GM19438 (cell line): ENCODE data around the gene PDE11A.

Experiments used
- ATAC-seq: cut with Tn5 transposase; IDR thresholded peaks from one replicate; pipeline ENCODE4 v1.9.1; 2021; ENCODE audit warnings: low read depth; ENCODE audit not compliant: unreplicated experiment

PDE11A gene

GRCh38 chr2:177587371-177587770 is 485.2 kb downstream of the PDE11A start:
- ATAC-seq: no peak

GRCh38 chr2:177586154-177586553 is 486.4 kb downstream of the PDE11A start:
- ATAC-seq: no peak

GRCh38 chr2:177585234-177585863 is 487.2 kb downstream of the PDE11A start:
- no peak for ATAC-seq

DNA sequence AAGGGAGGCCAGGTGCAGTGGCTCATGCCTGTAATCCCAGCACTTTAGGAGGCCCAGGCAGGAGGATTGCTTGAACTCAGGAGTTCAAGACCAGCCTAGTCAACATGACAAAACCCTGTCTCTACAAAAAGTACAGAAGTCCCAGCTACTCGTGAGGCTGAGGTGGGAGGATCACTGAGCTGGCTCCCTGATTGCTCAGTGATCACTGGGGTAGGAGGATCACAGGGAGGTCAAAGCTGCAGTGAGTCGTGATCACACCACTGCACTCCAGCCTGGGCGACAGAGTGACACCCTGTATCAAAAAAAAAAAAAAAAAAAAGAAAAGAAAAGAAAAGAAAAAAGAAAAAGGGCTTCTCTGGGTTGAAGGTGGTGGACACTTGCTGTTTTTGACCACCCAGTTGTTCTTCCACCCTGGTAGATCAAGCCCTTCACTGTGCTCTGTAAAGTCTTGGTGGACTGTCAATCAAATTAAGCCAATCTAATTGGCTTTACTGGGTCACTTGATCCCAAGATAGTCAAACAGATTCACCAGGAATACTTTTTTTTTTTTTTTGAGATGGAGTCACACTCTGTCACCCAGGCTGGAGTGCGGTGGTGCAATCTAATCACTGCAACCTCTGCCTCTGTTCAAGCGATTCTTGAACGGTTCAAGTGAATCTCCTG is 488.4 kb downstream of the PDE11A start:
- no peak for ATAC-seq

GRCh38 chr2:177582000-177582399 is 490.6 kb downstream of the PDE11A start:
- ATAC-seq: no peak

GRCh38 chr2:177579486-177580036 is 493.0 kb downstream of the PDE11A start:
- no peak for ATAC-seq

GRCh38 chr2:177578454-177578853 is 494.1 kb downstream of the PDE11A start:
- ATAC-seq: no peak

DNA sequence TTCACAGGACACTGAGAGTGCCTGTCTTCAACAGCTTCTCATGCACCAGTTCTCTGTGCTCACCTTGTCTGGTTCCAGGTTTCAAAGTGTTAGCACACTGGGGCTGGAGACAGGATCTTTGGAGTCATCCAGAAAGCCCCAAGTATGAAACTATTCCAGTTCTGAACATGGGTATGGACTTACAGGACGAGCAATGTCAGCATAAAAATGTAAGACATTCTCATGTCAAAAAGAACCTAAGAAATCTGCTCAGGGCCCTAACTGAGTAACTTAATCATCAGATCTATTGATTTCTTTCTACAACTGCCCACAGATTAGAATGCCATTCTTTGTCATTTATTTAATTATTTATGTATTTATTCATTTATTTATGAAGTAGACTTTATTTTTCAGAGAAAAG is 495.5 kb downstream of the PDE11A start:
- no peak for ATAC-seq

- no peak for ATAC-seq
Measured at GRCh38 chr2:177575358-177575757, 497.2 kb downstream of the PDE11A start.

GRCh38 chr2:177574356-177574755 is 498.2 kb downstream of the PDE11A start:
- no peak for ATAC-seq
